Gastroesophageal sphincter (tissue), 3 donors: Measurements from ENCODE around the gene CALHM6.

Source experiments
- EP300 ChIP-seq: sonication (generic); formaldehyde crosslinking; IDR thresholded peaks from one replicate; pipeline ENCODE4 v1.6.1; 2017; ENCODE audit warnings: antibody characterized with exemption, mild to moderate bottlenecking
- POLR2A ChIP-seq, 2 donors: fragments of 450-650 bp; IDR thresholded peaks; one replicate each; pipeline ENCODE4 v1.6.1; 2017; ENCODE audit warnings: antibody characterized with exemption in 2 of 2, mild to moderate bottlenecking in 2 of 2, moderate library complexity in 1 of 2
- TF ChIP-seq, protein P1 (sequence below), 4 experiments: fragments of 200-600 bp in 2 of 4; fragments of 450-650 bp in 2 of 4; sonication (generic) in 1 of 4; IDR thresholded peaks; one replicate each; pipeline ENCODE4 v1.5.1; 2017 to 2019; ENCODE audit warnings: antibody characterized with exemption in 4 of 4, mild to moderate bottlenecking in 2 of 4, moderate library complexity in 2 of 4

DNA sequence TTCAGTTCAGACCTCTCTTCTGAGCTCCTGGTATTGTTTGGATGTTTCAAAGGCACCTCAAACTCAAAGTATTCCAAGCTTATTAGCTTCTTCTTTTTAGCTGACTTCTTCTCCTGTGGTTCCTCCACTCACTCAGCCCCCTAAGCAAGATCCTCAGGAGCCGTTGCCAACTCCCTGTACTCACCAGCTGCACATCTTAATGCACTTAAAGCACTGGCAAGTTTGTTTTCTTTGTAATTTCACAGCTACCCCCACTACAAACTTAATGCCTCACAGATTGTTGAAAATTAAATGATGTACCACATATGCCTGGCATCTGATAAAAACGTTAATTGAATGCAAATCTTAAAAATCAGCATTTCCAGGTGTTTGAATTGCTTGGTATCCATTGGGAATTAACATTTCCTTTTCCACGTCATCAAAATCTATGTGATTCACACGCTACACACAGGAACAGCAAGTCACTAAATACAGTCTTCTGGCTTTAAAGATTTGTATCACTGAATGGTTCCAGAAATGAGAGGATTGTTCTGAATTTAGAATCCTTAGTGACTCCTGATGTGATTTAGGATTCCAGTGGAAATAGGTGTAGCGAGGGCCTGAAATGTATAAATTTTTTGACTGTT lies 24.5 kb downstream of the CALHM6 start:
- TF ChIP-seq, protein P1, sequence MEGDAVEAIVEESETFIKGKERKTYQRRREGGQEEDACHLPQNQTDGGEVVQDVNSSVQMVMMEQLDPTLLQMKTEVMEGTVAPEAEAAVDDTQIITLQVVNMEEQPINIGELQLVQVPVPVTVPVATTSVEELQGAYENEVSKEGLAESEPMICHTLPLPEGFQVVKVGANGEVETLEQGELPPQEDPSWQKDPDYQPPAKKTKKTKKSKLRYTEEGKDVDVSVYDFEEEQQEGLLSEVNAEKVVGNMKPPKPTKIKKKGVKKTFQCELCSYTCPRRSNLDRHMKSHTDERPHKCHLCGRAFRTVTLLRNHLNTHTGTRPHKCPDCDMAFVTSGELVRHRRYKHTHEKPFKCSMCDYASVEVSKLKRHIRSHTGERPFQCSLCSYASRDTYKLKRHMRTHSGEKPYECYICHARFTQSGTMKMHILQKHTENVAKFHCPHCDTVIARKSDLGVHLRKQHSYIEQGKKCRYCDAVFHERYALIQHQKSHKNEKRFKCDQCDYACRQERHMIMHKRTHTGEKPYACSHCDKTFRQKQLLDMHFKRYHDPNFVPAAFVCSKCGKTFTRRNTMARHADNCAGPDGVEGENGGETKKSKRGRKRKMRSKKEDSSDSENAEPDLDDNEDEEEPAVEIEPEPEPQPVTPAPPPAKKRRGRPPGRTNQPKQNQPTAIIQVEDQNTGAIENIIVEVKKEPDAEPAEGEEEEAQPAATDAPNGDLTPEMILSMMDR (IDR thresholded peaks at IDR 0.05) = no peak
- TF ChIP-seq POLR2A (IDR thresholded peaks at IDR 0.05) (no peak), EP300 (no peak)
